ENCODE data around the gene PBLD. TPM values are rescaled to one million over a fixed set of nuclear protein-coding genes. Genes with fewer than 3 reads are reported as not detected.

PBLD gene
- total and polyA plus RNA-seq, 8 donors: 10.7 to 43.6 (median 27.5) TPM

DNA sequence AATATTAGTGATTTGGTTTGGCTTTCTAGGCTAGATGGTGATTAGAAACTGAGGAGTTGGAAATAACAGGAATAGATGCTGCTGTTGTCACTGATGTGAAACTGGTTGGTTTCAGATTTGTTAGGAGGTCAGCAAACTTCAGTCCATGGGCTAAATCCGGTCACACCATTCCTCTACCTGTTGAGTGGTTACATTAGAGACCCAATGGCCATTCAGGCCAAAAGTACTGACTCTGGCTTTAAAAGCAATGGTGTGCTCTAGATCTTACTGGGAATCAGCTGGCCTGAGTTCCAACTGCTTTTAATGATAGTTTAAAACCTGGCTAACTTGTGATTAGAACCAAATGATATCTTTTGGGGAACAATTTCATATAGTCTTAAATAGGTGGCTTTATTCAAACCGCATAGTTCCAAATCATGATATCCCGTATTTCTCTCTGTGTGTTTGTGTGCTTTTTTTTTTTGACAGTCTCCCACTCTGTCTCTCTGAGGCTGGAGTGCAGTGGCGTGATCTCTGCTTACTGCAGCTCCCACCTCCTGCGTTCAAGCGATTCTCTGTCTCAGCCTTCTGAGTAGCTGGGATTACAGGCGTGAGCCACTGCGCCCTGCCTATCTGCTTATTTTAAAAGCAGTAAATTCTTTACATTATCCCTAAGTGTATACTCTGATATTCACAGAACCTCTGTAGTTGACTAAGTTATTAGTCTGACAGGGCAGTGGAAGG, 7.8 kb upstream of the PBLD start:
- no peaks in the 10 kb centered on the region for H3K27me3 ChIP-seq
- peaks cover 25 to 45% (median 29%) of the 10 kb centered on the region in 4 donors for H3K4me1 ChIP-seq
- TF ChIP-seq POLR2AphosphoS5 (IDR thresholded peaks at IDR 0.05) (no peak), EP300 (IDR thresholded peaks at IDR 0.05) (no peak)
- intact Hi-C loops (cut with DNase I; ENCODE audit: low total_unique reads): no loop called here
- no peaks in the 10 kb centered on the region for H3K9me3 ChIP-seq
- peaks cover 61 to 79% (median 73%) of the 10 kb centered on the region in 4 donors for H3K36me3 ChIP-seq
- no peak for DNase-seq
- 87 to 95% (median 94%) methylated on average over 8 of the region's 8 CpGs for WGBS, 5 donors
- H3K4me3 ChIP-seq: no peak overlapping the region
- H3K27ac ChIP-seq: no peak overlapping the region

DNA sequence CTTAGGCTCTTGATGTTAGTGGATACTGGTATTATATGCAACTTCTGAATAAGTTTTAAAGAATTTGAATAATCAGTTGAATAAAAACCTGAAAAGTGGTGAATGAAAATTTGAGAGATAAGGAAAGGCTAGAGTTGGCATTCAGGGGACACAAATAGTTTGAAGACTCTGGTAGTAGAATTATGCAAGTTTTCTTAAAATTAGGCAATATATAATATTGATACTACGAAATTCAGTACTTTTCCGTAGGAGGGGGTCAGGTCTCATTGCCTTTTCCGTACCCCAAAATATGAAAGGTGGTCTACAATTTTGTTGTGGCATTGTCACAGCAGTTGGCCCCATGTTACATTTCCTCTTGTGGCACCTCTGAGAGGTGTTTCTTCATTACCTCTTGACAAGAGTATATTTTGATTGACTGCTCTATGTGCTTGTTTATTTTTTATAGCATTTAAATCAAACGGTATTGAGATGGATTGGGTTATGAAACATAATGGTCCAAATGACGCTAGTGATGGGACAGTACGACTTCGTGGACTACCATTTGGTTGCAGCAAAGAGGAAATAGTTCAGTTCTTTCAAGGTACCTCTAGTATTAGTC, 4.1 kb upstream of the PBLD start:
- WGBS, 5 donors: 58 to 64% (median 61%) methylated on average over 7 of the region's 7 CpGs
- Histone ChIP-seq H3K36me3 (peaks cover 37 to 43% (median 38%) of the 10 kb centered on the region in 4 donors), H3K4me1 (peaks cover 28 to 61% (median 44%) of the 10 kb centered on the region in 4 donors), H3K4me3 (peak overlapping the region in 2 of 4 donors; percentile 13 to 85), H3K27me3 (no peaks in the 10 kb centered on the region), H3K9me3 (no peaks in the 10 kb centered on the region), H3K27ac (no peak overlapping the region)
- no peak for DNase-seq
- no peak for TF ChIP-seq EP300 (IDR thresholded peaks at IDR 0.05)
- intact Hi-C loops (cut with DNase I; ENCODE audit: low total_unique reads): loop anchor here (10.0 kb wide), 1 partner anchor 262 kb away; the partner anchor contains the start of gene HERC4

DNA sequence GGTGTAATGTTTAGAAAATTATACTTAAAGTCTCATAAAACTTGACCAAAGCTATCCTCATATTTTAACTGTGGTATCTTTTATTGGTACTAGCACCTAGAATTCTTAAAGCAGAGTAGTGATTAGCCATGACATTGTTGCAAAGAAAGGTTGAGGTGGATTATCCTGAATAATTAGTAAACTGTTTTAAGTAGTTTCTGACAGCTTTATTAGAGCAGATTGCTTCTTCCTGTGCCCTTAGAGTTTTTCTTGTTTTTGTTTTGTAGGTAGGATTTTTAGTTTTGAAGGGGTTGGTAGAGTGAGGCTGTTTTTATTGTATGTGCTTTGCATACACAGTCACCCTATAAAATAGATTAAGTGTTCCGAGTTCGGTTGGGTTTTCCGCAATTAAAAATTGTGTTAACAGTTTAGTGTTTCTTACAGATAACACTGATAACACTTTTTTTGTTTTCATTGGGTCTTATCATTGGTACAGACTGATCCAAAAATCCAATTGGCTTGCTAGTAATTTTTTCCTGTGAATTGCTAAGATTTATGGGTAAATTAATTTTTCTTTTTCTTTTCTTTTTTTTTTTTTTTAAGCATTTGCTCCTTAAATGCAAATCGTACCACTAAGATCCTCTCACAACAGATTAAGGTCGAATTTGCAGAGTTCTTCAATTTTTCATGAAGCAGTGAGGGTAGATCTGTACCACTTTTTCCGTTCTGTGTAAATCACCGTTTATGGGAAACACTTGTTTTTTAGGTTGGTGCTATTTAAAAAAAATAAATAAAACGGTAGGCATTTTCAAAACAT, 2.1 kb upstream of the PBLD start:
- Histone ChIP-seq H3K4me3 (peak overlapping the region; percentile 85 to 98 (median 94)), H3K9me3 (no peaks in the 10 kb centered on the region), H3K4me1 (peaks cover 36 to 68% (median 51%) of the 10 kb centered on the region in 4 donors), H3K27ac (peak overlapping the region in 3 of 5 donors; percentile 20 to 99 (median 28)), H3K27me3 (no peaks in the 10 kb centered on the region), H3K36me3 (peaks cover 17 to 23% (median 18%) of the 10 kb centered on the region in 4 donors)
- intact Hi-C loops (cut with DNase I; ENCODE audit: low total_unique reads): loop anchor here (10.0 kb wide), 1 partner anchor 260 kb away; the partner anchor contains the start of gene HERC4
- no peak for DNase-seq
- 2 to 5% (median 3%) methylated on average over 8 of the region's 8 CpGs for WGBS, 5 donors
- TF ChIP-seq POLR2AphosphoS5 (IDR thresholded peaks at IDR 0.05): no peak
- TF ChIP-seq POLR2A (IDR thresholded peaks at IDR 0.05): no peak
- TF ChIP-seq EP300 (IDR thresholded peaks at IDR 0.05): no peak
- TF ChIP-seq, protein P1, sequence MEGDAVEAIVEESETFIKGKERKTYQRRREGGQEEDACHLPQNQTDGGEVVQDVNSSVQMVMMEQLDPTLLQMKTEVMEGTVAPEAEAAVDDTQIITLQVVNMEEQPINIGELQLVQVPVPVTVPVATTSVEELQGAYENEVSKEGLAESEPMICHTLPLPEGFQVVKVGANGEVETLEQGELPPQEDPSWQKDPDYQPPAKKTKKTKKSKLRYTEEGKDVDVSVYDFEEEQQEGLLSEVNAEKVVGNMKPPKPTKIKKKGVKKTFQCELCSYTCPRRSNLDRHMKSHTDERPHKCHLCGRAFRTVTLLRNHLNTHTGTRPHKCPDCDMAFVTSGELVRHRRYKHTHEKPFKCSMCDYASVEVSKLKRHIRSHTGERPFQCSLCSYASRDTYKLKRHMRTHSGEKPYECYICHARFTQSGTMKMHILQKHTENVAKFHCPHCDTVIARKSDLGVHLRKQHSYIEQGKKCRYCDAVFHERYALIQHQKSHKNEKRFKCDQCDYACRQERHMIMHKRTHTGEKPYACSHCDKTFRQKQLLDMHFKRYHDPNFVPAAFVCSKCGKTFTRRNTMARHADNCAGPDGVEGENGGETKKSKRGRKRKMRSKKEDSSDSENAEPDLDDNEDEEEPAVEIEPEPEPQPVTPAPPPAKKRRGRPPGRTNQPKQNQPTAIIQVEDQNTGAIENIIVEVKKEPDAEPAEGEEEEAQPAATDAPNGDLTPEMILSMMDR (IDR thresholded peaks at IDR 0.05): no peak

DNA sequence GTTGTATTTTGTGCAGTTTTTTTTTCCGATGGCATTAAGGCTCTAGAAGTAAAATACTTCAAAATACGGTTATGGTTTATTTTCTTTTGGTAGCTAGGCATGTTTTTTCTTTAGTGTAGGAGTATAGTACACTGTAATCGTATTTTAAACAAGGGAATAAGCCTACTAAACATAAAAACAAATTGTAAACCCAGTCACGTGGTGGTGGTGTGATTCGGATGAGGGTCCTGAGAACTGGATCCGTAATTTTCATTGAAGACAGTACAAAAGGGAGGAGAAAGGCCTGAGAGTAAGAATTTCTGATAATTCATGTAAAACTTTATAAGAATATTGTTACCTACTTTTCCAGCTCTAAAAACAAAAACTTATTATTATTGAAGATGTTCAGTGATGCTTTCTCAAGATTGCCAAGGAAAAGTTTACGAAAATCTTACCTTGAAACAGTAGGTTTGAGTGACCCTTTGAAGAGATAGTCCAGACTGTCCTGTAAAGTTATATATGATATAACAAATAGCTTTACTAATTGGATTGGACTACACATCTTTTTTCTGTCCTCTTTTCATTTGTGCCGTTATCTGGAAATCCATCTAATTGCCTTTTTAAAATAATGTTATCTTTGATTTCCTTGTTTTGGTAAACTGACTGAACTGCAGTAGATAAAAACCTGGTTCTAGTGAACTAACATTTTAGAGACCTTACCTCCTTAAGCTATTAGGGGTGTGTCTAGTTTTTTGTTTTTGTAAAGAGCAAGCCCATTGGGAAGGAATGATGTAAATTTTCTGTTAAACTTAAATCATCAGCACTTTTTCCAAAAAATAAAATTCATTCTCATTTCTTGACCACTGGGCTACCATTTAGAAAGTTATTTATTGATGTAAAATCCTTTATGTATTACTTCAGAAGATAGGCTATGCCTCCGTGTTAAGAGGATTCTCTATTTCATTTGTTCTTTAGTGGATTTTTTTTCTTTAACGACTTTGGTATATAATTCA, 1.0 kb upstream of the PBLD start:
- DNase-seq: peak in 1 of 2 donors; percentile 20
- Histone ChIP-seq H3K36me3 (peaks cover 5 to 12% (median 7%) of the 10 kb centered on the region in 4 donors), H3K4me3 (peak overlapping the region; percentile 85 to 98 (median 94)), H3K27ac (peak overlapping the region in 4 of 5 donors; percentile 99 to 100 (median 99)), H3K4me1 (peaks cover 41 to 70% (median 55%) of the 10 kb centered on the region in 4 donors), H3K9me3 (no peaks in the 10 kb centered on the region), H3K27me3 (no peaks in the 10 kb centered on the region)
- WGBS, 5 donors: 0 to 2% (median 1%) methylated on average over 10 of the region's 10 CpGs
- TF ChIP-seq POLR2A (IDR thresholded peaks at IDR 0.05) (no peak), POLR2AphosphoS5 (IDR thresholded peaks at IDR 0.05) (no peak), EP300 (IDR thresholded peaks at IDR 0.05) (no peak)
- TF ChIP-seq, protein P1 (IDR thresholded peaks at IDR 0.05): no peak
- intact Hi-C loops (cut with DNase I; ENCODE audit: low total_unique reads): loop anchor here (10.0 kb wide), 1 partner anchor 259 kb away; the partner anchor contains the start of gene HERC4

Measured in stomach (tissue), 9 donors.